Choroid plexus epithelial cell (primary cell): Measurements from ENCODE around the gene HINFP.
"Not testable (repeated sequence)": the region's sequence is repeated elsewhere in the genome, so short reads cannot be mapped to it uniquely, and the experiment has no call there.

Experiments
- DNase-seq: peaks from one replicate; pipeline ENCODE4 v3.0.0-alpha.2; 2010; ENCODE audit warnings: low read depth
- H3K4me3 ChIP-seq: 2 replicates; pipeline ENCODE4 v1.5.1; 2011; ENCODE audit warnings: low read depth, mild to moderate bottlenecking, control low read depth, low read length, moderate library complexity
- CTCF ChIP-seq: conservative IDR thresholded peaks from 2 replicates; pipeline ENCODE4 v1.5.1; 2011; ENCODE audit warnings: low read depth, mild to moderate bottlenecking, control low read depth, inconsistent platforms, low read length, moderate library complexity

The HINFP gene

GRCh38 chr11:119100994-119101758 is 20.2 kb upstream of the HINFP start:
- no peak for DNase-seq
- no peak for TF ChIP-seq CTCF
- peak overlapping the region; percentile 83 for H3K4me3 ChIP-seq

GRCh38 chr11:119101759-119102423 is 19.5 kb upstream of the HINFP start, which contains the start of gene DPAGT1:
Gene DPAGT1, minus strand, starts transcription at chr11:119101853. Its CDS starts 198 bp downstream, at chr11:119101655.
- peak; percentile 98 for DNase-seq
- H3K4me3 ChIP-seq = peak within 1 kb of the TSS; percentile 83
- no peak for TF ChIP-seq CTCF

- not testable (repeated sequence) for DNase-seq, H3K4me3 ChIP-seq
These were observed 18.2 kb upstream of the HINFP start for GRCh38 chr11:119103161-119103664.

GRCh38 chr11:119103793-119104192 is 17.6 kb upstream of the HINFP start:
- peak; percentile 32 for DNase-seq
- H3K4me3 ChIP-seq = no peak overlapping the region
- peak; percentile 14 for TF ChIP-seq CTCF

- TF ChIP-seq CTCF = no peak
- peak within 1 kb of the TSS; percentile 86 for H3K4me3 ChIP-seq
- DNase-seq = peak; percentile 94
These were observed 14.5 kb upstream of the HINFP start, which contains the start of gene C2CD2L for GRCh38 chr11:119106564-119107537. Gene C2CD2L, plus strand, starts transcription at chr11:119107344. Its CDS starts 398 bp downstream, at chr11:119107742.

GRCh38 chr11:119107538-119108145 is 13.7 kb upstream of the HINFP start:
- peak overlapping the region; percentile 86 for H3K4me3 ChIP-seq
- DNase-seq = no peak

More at GRCh38 chr11:119107538-119108145, 13.7 kb upstream of the HINFP start:
- TF ChIP-seq CTCF = no peak
